HS-5 (cell line): Measurements from ENCODE around the gene TRPM5.

ENCODE experiments used
- DNase-seq: peaks from one replicate; pipeline ENCODE4 v3.0.0-alpha.2; 2012; ENCODE audit warnings: low read depth

Gene TRPM5

GRCh38 chr11:2402890-2403645 lies 41.2 kb downstream of the TRPM5 start:
- DNase-seq: no peak

- no peak for DNase-seq
Measured at GRCh38 chr11:2402106-2402505, 42.2 kb downstream of the TRPM5 start.

GRCh38 chr11:2401436-2401984 lies 42.8 kb downstream of the TRPM5 start:
- DNase-seq: no peak

- no peak for DNase-seq
Measured at GRCh38 chr11:2400762-2401435, 43.4 kb downstream of the TRPM5 start.

- DNase-seq: peak; percentile 99
Measured at GRCh38 chr11:2400069-2400761, 44.1 kb downstream of the TRPM5 start, which contains the start of gene TSSC4. Gene TSSC4, plus strand, starts transcription at chr11:2400750. Its CDS starts 1,884 bp downstream, at chr11:2402634.

GRCh38 chr11:2399488-2400068 lies 44.7 kb downstream of the TRPM5 start:
- DNase-seq: no peak

GRCh38 chr11:2398664-2399355 lies 45.5 kb downstream of the TRPM5 start:
- no peak for DNase-seq

DNA sequence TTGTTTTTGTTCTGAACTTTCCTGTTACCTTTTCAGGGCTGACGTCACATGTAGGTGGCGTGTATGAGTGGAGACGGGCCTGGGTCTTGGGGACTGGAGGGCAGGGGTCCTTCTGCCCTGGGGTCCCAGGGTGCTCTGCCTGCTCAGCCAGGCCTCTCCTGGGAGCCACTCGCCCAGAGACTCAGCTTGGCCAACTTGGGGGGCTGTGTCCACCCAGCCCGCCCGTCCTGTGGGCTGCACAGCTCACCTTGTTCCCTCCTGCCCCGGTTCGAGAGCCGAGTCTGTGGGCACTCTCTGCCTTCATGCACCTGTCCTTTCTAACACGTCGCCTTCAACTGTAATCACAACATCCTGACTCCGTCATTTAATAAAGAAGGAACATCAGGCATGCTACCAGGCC lies 47.3 kb downstream of the TRPM5 start:
- DNase-seq: no peak

DNA sequence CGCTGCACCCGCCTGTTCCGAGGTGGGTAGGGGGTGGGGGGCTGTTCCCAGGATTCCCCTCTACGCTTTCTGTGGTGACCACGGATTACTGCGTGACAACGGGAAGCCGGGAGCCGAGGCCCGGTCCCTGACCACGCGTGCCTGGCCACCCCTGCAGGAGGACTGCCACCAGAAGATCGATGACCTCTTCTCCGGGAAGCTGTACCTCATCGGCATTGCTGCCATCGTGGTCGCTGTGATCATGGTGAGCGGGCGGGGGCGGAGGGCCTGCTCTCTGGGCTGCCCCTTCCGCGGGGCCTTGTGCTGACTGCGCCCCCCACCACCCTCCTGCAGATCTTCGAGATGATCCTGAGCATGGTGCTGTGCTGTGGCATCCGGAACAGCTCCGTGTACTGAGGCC lies 47.8 kb downstream of the TRPM5 start:
- no peak for DNase-seq

GRCh38 chr11:2395856-2396255 lies 48.5 kb downstream of the TRPM5 start:
- DNase-seq: no peak

GRCh38 chr11:2395211-2395730 lies 49.0 kb downstream of the TRPM5 start:
- DNase-seq: no peak

DNA sequence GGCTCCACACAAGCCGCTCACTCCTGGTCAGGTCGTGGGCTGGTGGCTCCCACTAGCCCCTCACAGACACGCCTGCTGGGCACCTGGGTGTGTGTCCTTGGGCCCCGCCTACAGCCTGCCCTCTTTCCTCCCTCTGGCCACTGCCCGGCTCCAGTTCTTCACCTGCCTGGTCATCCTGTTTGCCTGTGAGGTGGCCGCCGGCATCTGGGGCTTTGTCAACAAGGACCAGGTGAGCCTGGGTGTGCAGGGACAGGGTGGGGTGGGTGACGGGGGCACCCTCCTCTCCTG lies 49.6 kb downstream of the TRPM5 start:
- DNase-seq: no peak
